Spleen (tissue), 7 donors: Measurements from ENCODE around the gene IRAK1.

ENCODE experiments used
- POLR2A ChIP-seq, 3 donors: fragments of 450-650 bp; IDR thresholded peaks; one replicate each; pipeline ENCODE4 v1.5.1; 2017; ENCODE audit warnings: antibody characterized with exemption in 3 of 3, mild to moderate bottlenecking in 1 of 3
- POLR2AphosphoS5 ChIP-seq, 3 donors: sonication (generic); formaldehyde crosslinking; IDR thresholded peaks; one replicate each; pipeline ENCODE4 v1.5.1; 2017; ENCODE audit warnings: antibody characterized with exemption in 3 of 3
- TF ChIP-seq, protein P1 (sequence below), 11 experiments: fragments of 200-600 bp in 7 of 11; fragments of 450-650 bp in 4 of 11; sonication (generic) in 4 of 11; IDR thresholded peaks in 8 of 11; conservative IDR thresholded peaks in 3 of 11; 1 replicate in 7 of 11; 2 replicates in 4 of 11; pipeline versions ENCODE4 v1.4.0 to v1.8.0; 2016 to 2021; ENCODE audit warnings: antibody characterized with exemption in 11 of 11, inconsistent platforms in 4 of 11, mild to moderate bottlenecking in 1 of 11
- donor health status: DM: no; HTN: no; CAD: no; lungs with moderate emphysema.
- donor health status: DM: no; HTN: no; CAD: no.
- donor health status: DM: no; HTN: no; CAD: no.

DNA sequence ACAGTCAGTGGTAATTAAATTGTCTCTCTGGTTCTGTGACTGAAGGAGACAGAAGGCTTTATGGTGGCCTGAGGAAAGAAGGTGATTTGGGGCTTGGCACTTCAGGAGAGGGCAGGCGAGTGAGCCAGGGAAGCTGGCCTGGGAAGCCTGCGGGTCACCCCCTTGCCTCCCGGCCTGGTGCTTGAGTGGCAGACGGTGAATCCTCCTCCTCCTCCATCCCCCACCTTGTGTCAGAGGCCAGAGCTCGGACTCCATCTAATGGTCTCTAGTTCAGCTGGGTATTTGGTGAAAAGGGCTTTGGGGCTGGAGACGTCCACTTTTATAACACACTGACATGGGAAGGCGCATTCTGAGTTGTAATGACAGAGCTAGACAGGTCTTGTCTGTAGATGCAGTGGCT, 38.5 kb downstream of the IRAK1 start:
- TF ChIP-seq POLR2AphosphoS5 (IDR thresholded peaks at IDR 0.05) = no peak
- TF ChIP-seq, protein P1, sequence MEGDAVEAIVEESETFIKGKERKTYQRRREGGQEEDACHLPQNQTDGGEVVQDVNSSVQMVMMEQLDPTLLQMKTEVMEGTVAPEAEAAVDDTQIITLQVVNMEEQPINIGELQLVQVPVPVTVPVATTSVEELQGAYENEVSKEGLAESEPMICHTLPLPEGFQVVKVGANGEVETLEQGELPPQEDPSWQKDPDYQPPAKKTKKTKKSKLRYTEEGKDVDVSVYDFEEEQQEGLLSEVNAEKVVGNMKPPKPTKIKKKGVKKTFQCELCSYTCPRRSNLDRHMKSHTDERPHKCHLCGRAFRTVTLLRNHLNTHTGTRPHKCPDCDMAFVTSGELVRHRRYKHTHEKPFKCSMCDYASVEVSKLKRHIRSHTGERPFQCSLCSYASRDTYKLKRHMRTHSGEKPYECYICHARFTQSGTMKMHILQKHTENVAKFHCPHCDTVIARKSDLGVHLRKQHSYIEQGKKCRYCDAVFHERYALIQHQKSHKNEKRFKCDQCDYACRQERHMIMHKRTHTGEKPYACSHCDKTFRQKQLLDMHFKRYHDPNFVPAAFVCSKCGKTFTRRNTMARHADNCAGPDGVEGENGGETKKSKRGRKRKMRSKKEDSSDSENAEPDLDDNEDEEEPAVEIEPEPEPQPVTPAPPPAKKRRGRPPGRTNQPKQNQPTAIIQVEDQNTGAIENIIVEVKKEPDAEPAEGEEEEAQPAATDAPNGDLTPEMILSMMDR (IDR thresholded peaks at IDR 0.05 in 8 of 11, conservative IDR thresholded peaks at IDR 0.05 in 3 of 11) = no peak
- no peak for TF ChIP-seq POLR2A (IDR thresholded peaks at IDR 0.05)
